H1 (cell line): ENCODE data around the gene NR3C2. TPM values are rescaled to one million over a fixed set of nuclear protein-coding genes. Genes with fewer than 3 reads are reported as not detected.

Source experiments
- CTCF ChIA-PET: fragments of 300-600 bp; sonication (Branson Sonifier 250); formaldehyde crosslinking; loops from one replicate; lab custom pipeline; 2021; ENCODE audit not compliant: partially characterized antibody; lab: Charles Lee
- POLR2A ChIA-PET: fragments of 300-600 bp; sonication (Branson Sonifier 250); formaldehyde crosslinking; loops from one replicate; lab custom pipeline; 2021; ENCODE audit warnings: inconsistent platforms; ENCODE audit not compliant: partially characterized antibody; lab: Charles Lee
- DNase-seq, 2 experiments: peaks; one replicate each; pipeline versions ENCODE4 v3.0.0 to v3.0.0-alpha.2; 2010 to 2022; ENCODE audit warnings: low spot score in 2 of 2, low read depth in 1 of 2, mixed read lengths in 1 of 2
- FAIRE-seq: peaks from 2 replicates; lab custom pipeline; 2011; peaks lifted over from hg19 to GRCh38; lab: Jason Lieb, UNC
- H2AFZ ChIP-seq: 2 replicates; pipeline ENCODE4 v1.8.1; 2012; ENCODE audit warnings: low read length, inconsistent platforms
- H2AK5ac ChIP-seq: 2 replicates; pipeline ENCODE4 v1.6.1; 2013; ENCODE audit warnings: low read depth, low read length
- H2BK120ac ChIP-seq: replicated peaks from 2 replicates; pipeline ENCODE3; 2013; ENCODE audit warnings: low read depth, low read length, inconsistent platforms
- H2BK12ac ChIP-seq: 2 replicates; pipeline ENCODE4 v1.6.1; 2013; ENCODE audit warnings: low read depth, low read length
- H2BK15ac ChIP-seq: 2 replicates; pipeline ENCODE4 v1.6.1; 2013; ENCODE audit warnings: low read length
- H2BK20ac ChIP-seq: 2 replicates; pipeline ENCODE4 v1.6.1; 2013; ENCODE audit warnings: low read length
- H2BK5ac ChIP-seq: 2 replicates; pipeline ENCODE4 v1.6.1; 2013; ENCODE audit warnings: low read depth, low read length
- H3K14ac ChIP-seq: 2 replicates; pipeline ENCODE4 v1.6.1; 2013; ENCODE audit warnings: inconsistent platforms; ENCODE audit not compliant: insufficient read length
- H3K18ac ChIP-seq: 2 replicates; pipeline ENCODE4 v1.6.1; 2013; ENCODE audit warnings: low read length; ENCODE audit errors: extremely low read depth
- H3K23ac ChIP-seq: 2 replicates; pipeline ENCODE4 v1.6.1; 2013; ENCODE audit warnings: inconsistent platforms; ENCODE audit not compliant: insufficient read length
- H3K23me2 ChIP-seq: 2 replicates; pipeline ENCODE4 v1.6.1; 2013; ENCODE audit warnings: low read depth, low read length
- H3K27ac ChIP-seq: 2 replicates; pipeline ENCODE4 v1.6.1; 2011; ENCODE audit warnings: low read depth, low read length, inconsistent platforms
- H3K27me3 ChIP-seq, 4 experiments: replicated peaks in 1 of 4; 1 replicate in 1 of 4; 2 replicates in 3 of 4; pipeline versions ENCODE4 v1.6.1 to v1.8.1; 2011 to 2013; ENCODE audit warnings: low read length in 3 of 4, mild to moderate bottlenecking in 3 of 4, inconsistent platforms in 2 of 4, mixed read lengths in 2 of 4, moderate library complexity in 1 of 4; ENCODE audit not compliant: control insufficient read depth in 3 of 4, insufficient read depth in 3 of 4; ENCODE audit errors: extremely low read depth in 1 of 4
- H3K36me3 ChIP-seq, 4 experiments: 2 replicates each; pipeline versions ENCODE4 v1.6.1 to v1.8.1; 2011 to 2013; ENCODE audit warnings: mild to moderate bottlenecking in 4 of 4, low read length in 3 of 4, moderate library complexity in 2 of 4, control low read depth in 1 of 4, inconsistent platforms in 1 of 4; ENCODE audit not compliant: insufficient read depth in 4 of 4, control insufficient read depth in 2 of 4
- H3K4ac ChIP-seq: replicated peaks from 2 replicates; pipeline ENCODE3; 2013; ENCODE audit warnings: low read length, low read depth, mixed read lengths, inconsistent platforms; ENCODE audit not compliant: insufficient read length
- H3K4me1 ChIP-seq, 4 experiments: replicated peaks in 1 of 4; 1 replicate in 1 of 4; 2 replicates in 3 of 4; pipeline versions ENCODE4 v1.6.1 to v1.8.1; 2011 to 2013; ENCODE audit warnings: low read length in 3 of 4, inconsistent platforms in 2 of 4, mixed read lengths in 1 of 4; ENCODE audit not compliant: insufficient read depth in 4 of 4, control insufficient read depth in 3 of 4
- H3K4me2 ChIP-seq, 2 experiments: 2 replicates each; pipeline versions ENCODE4 v1.6.1 to v1.8.1; 2011 to 2013; ENCODE audit warnings: low read depth in 2 of 2, low read length in 2 of 2, control low read depth in 1 of 2, inconsistent platforms in 1 of 2, mild to moderate bottlenecking in 1 of 2; ENCODE audit not compliant: insufficient read depth in 1 of 2
- H3K4me3 ChIP-seq, 4 experiments: fragments of 200-600, 300-600 bp in 1 of 4; sonication (generic), shearing (Covaris generic), sonication (Bioruptor Twin) in 1 of 4; 2 replicates each; pipeline versions ENCODE4 v1.5.1 to v1.8.1; 2011 to 2016; ENCODE audit warnings: low read length in 4 of 4, low read depth in 3 of 4, control low read depth in 2 of 4, inconsistent platforms in 2 of 4, mild to moderate bottlenecking in 2 of 4, mixed read lengths in 1 of 4, moderate library complexity in 1 of 4; ENCODE audit not compliant: insufficient read depth in 2 of 4; ENCODE audit errors: extremely low read depth in 1 of 4
- H3K56ac ChIP-seq: replicated peaks from 2 replicates; pipeline ENCODE3; 2013; ENCODE audit warnings: low read depth, mild to moderate bottlenecking, mixed read lengths, low read length, inconsistent platforms; ENCODE audit not compliant: insufficient read length
- H3K79me1 ChIP-seq: 2 replicates; pipeline ENCODE4 v1.6.1; 2013; ENCODE audit warnings: low read depth, low read length, control low read depth
- H3K79me2 ChIP-seq, 2 experiments: 2 replicates each; pipeline versions ENCODE4 v1.6.1 to v1.8.1; 2012 to 2013; ENCODE audit warnings: low read length in 2 of 2, mild to moderate bottlenecking in 2 of 2, inconsistent platforms in 1 of 2; ENCODE audit not compliant: insufficient read depth in 2 of 2, control insufficient read depth in 1 of 2
- H3K9ac ChIP-seq, 4 experiments: replicated peaks in 1 of 4; 1 replicate in 1 of 4; 2 replicates in 3 of 4; pipeline versions ENCODE4 v1.6.1 to v1.8.1; 2011 to 2013; ENCODE audit warnings: low read depth in 3 of 4, low read length in 3 of 4, control low read depth in 2 of 4, mild to moderate bottlenecking in 2 of 4, moderate library complexity in 2 of 4, inconsistent platforms in 1 of 4; ENCODE audit errors: extremely low read depth in 1 of 4
- H3K9me3 ChIP-seq, 2 experiments: 2 replicates each; pipeline versions ENCODE4 v1.6.1 to v1.8.1; 2012 to 2013; ENCODE audit warnings: mild to moderate bottlenecking in 2 of 2, moderate library complexity in 2 of 2, control low read depth in 1 of 2, inconsistent platforms in 1 of 2, low read depth in 1 of 2, low read length in 1 of 2, mixed read lengths in 1 of 2; ENCODE audit not compliant: insufficient read depth in 2 of 2
- H4K20me1 ChIP-seq, 2 experiments: replicated peaks in 1 of 2; 2 replicates each; pipeline versions ENCODE3 to v1.8.1; 2011 to 2013; ENCODE audit warnings: inconsistent platforms in 2 of 2, low read length in 2 of 2, mild to moderate bottlenecking in 1 of 2; ENCODE audit not compliant: insufficient read depth in 2 of 2, control insufficient read depth in 1 of 2
- H4K5ac ChIP-seq: 2 replicates; pipeline ENCODE4 v1.6.1; 2013; ENCODE audit warnings: low read length, low read depth, mixed read lengths, inconsistent platforms; ENCODE audit not compliant: insufficient read length
- H4K8ac ChIP-seq: 2 replicates; pipeline ENCODE4 v1.8.0; 2013; ENCODE audit warnings: mild to moderate bottlenecking, moderate library complexity, low read length, inconsistent platforms; ENCODE audit not compliant: insufficient read depth; ENCODE audit errors: extremely low read depth
- H4K91ac ChIP-seq: replicated peaks from 2 replicates; pipeline ENCODE3; 2013; ENCODE audit warnings: low read length, mixed read lengths, inconsistent platforms; ENCODE audit not compliant: insufficient read length
- BRCA1 ChIP-seq: IDR thresholded peaks from 2 replicates; pipeline ENCODE4 v1.6.1; 2012; ENCODE audit warnings: low read depth, low read length, improper control_type of control experiment
- E2F6 ChIP-seq: IDR thresholded peaks from 2 replicates; pipeline ENCODE4 v1.6.1; 2012; ENCODE audit warnings: inconsistent platforms
- WGBS, 2 experiments: shearing (Covaris generic) in 1 of 2; methylation state at CpG; one replicate each; pipeline versions ENCODE4 v1.1.6 to v1.1.7; 2013 to 2015; ENCODE audit warnings: low lambda C conversion rate in 2 of 2, mixed read lengths in 2 of 2, inconsistent platforms in 1 of 2, low coverage in 1 of 2, missing lambda C conversion rate in 1 of 2; ENCODE audit not compliant: insufficient replicate concordance in 2 of 2, insufficient coverage in 1 of 2, insufficient read length in 1 of 2; ENCODE audit errors: extremely low coverage in 1 of 2, missing lambda C conversion rate in 1 of 2; 5-methylcytosine and 5-hydroxymethylcytosine counted together
- polyA plus RNA-seq, 7 experiments: library from polyadenylated mRNA; depleted of rRNA in 3 of 7; stranded (reverse) in 5 of 7; unstranded in 2 of 7; fragments of >200 nt in 5 of 7; fragments of 200-250 nt in 2 of 7; gene quantifications; 1 replicate in 5 of 7; 2 replicates in 1 of 7; 4 replicates in 1 of 7; pipeline versions ENCODE4 v1.2.1 to v1.2.3, GENCODE V29; 2011 to 2013; ENCODE audit warnings: missing spikeins in 2 of 7, mixed read lengths in 2 of 7
- total RNA-seq: library from RNA; stranded (reverse); fragmentation: NEBNext Ultra II Directional; extraction: Animal tissue kit (Norgen Biotek cat#: 25700); gene quantifications from 2 replicates; pipeline ENCODE4 v1.2.1, GENCODE V29; 2021

NR3C2 gene
- total and polyA plus RNA-seq, 2 of the 8 experiments (the other 6 are each of a cell fraction or from before 2014, with no cell fraction given) = 0.80 to 3.9 TPM

DNA sequence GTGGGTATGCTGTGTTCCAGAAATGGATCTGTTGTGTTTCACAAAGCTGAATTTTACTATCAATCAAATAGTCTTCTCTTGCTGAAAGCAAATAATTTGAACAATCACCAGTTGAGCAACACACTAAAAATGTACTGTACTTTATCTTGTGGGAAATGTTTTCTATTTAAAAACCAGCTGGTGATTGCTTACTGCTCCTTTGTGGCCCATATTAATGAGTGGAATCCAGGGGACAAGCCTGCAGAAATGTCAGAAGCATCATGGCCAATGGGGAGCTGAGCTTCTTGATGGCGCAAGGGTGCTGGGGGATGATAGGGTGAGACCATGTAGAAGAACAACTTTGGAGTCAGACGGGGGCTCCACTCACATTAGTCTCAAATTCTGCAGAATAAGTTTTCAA is 364.2 kb downstream of the NR3C2 start:
- no peak overlapping the region for H3K56ac ChIP-seq
- H4K8ac ChIP-seq = no peak overlapping the region
- no peak for FAIRE-seq
- H3K36me3 ChIP-seq = peaks cover 0 to 7% (median 0%) of the 10 kb centered on the region in 4 experiments; a peak in 2 of 8 replicates
- H3K27ac ChIP-seq = no peak overlapping the region
- no peak overlapping the region for H3K14ac ChIP-seq
- peaks cover 19 to 21% of the 10 kb centered on the region in 2 experiments for H3K9me3 ChIP-seq
- H3K27me3 ChIP-seq = no peaks in the 10 kb centered on the region
- CTCF ChIA-PET = interaction anchor here (0.9 to 1.2 kb wide), 3 partner anchors 11 to 102 kb away, joined by 3 to 4 read pairs (median 3); no protein-coding TSS in a partner anchor
- H3K4me2 ChIP-seq = no peak overlapping the region
- no peak overlapping the region for H2BK15ac ChIP-seq
- no peak overlapping the region for H2AFZ ChIP-seq
- no peak overlapping the region for H2BK12ac ChIP-seq
- no peak overlapping the region for H3K4ac ChIP-seq
- H2BK5ac ChIP-seq = no peak overlapping the region
- no peak overlapping the region for H3K4me3 ChIP-seq
- POLR2A ChIA-PET = no interaction called here
- no peak overlapping the region for H4K5ac ChIP-seq
- H3K23me2 ChIP-seq = no peaks in the 10 kb centered on the region
- TF ChIP-seq BRCA1 (no peak), E2F6 (no peak)
- TF ChIP-seq, all 59 proteins: peak for 0
- Histone ChIP-seq H4K20me1 (no peaks in the 10 kb centered on the region), H4K91ac (no peak overlapping the region), H2BK120ac (no peak overlapping the region), H3K79me1 (no peaks in the 10 kb centered on the region), H3K4me1 (no peaks in the 10 kb centered on the region), H2BK20ac (no peak overlapping the region), H3K79me2 (no peaks in the 10 kb centered on the region), H3K9ac (no peak overlapping the region), H3K23ac (no peak overlapping the region), H2AK5ac (no peak overlapping the region), H3K18ac (no peak overlapping the region)
- no peak for DNase-seq
- 90% methylated on average over 2 of the region's 2 CpGs; no CpG with 5 or more reads in 1 of the 2 experiments for WGBS, 2 experiments
